H1 (cell line): Measurements from ENCODE around the gene MORF4L1. TPM values are rescaled to one million over a fixed set of nuclear protein-coding genes. Genes with fewer than 3 reads are reported as not detected.

Source experiments
- CTCF ChIA-PET: fragments of 300-600 bp; sonication (Branson Sonifier 250); formaldehyde crosslinking; loops from one replicate; lab custom pipeline; 2021; ENCODE audit not compliant: partially characterized antibody; lab: Charles Lee
- POLR2A ChIA-PET: fragments of 300-600 bp; sonication (Branson Sonifier 250); formaldehyde crosslinking; loops from one replicate; lab custom pipeline; 2021; ENCODE audit warnings: inconsistent platforms; ENCODE audit not compliant: partially characterized antibody; lab: Charles Lee
- DNase-seq, 2 experiments: peaks; one replicate each; pipeline versions ENCODE4 v3.0.0 to v3.0.0-alpha.2; 2010 to 2022; ENCODE audit warnings: low spot score in 2 of 2, low read depth in 1 of 2, mixed read lengths in 1 of 2
- FAIRE-seq: peaks from 2 replicates; lab custom pipeline; 2011; peaks lifted over from hg19 to GRCh38; lab: Jason Lieb, UNC
- H2AFZ ChIP-seq: 2 replicates; pipeline ENCODE4 v1.8.1; 2012; ENCODE audit warnings: low read length, inconsistent platforms
- H2AK5ac ChIP-seq: 2 replicates; pipeline ENCODE4 v1.6.1; 2013; ENCODE audit warnings: low read depth, low read length
- H2BK120ac ChIP-seq: replicated peaks from 2 replicates; pipeline ENCODE3; 2013; ENCODE audit warnings: low read depth, low read length, inconsistent platforms
- H2BK12ac ChIP-seq: 2 replicates; pipeline ENCODE4 v1.6.1; 2013; ENCODE audit warnings: low read depth, low read length
- H2BK15ac ChIP-seq: 2 replicates; pipeline ENCODE4 v1.6.1; 2013; ENCODE audit warnings: low read length
- H2BK20ac ChIP-seq: 2 replicates; pipeline ENCODE4 v1.6.1; 2013; ENCODE audit warnings: low read length
- H2BK5ac ChIP-seq: 2 replicates; pipeline ENCODE4 v1.6.1; 2013; ENCODE audit warnings: low read depth, low read length
- H3K14ac ChIP-seq: 2 replicates; pipeline ENCODE4 v1.6.1; 2013; ENCODE audit warnings: inconsistent platforms; ENCODE audit not compliant: insufficient read length
- H3K18ac ChIP-seq: 2 replicates; pipeline ENCODE4 v1.6.1; 2013; ENCODE audit warnings: low read length; ENCODE audit errors: extremely low read depth
- H3K23ac ChIP-seq: 2 replicates; pipeline ENCODE4 v1.6.1; 2013; ENCODE audit warnings: inconsistent platforms; ENCODE audit not compliant: insufficient read length
- H3K23me2 ChIP-seq: 2 replicates; pipeline ENCODE4 v1.6.1; 2013; ENCODE audit warnings: low read depth, low read length
- H3K27ac ChIP-seq: 2 replicates; pipeline ENCODE4 v1.6.1; 2011; ENCODE audit warnings: low read depth, low read length, inconsistent platforms
- H3K27me3 ChIP-seq, 4 experiments: replicated peaks in 1 of 4; 1 replicate in 1 of 4; 2 replicates in 3 of 4; pipeline versions ENCODE4 v1.6.1 to v1.8.1; 2011 to 2013; ENCODE audit warnings: low read length in 3 of 4, mild to moderate bottlenecking in 3 of 4, inconsistent platforms in 2 of 4, mixed read lengths in 2 of 4, moderate library complexity in 1 of 4; ENCODE audit not compliant: control insufficient read depth in 3 of 4, insufficient read depth in 3 of 4; ENCODE audit errors: extremely low read depth in 1 of 4
- H3K36me3 ChIP-seq, 4 experiments: 2 replicates each; pipeline versions ENCODE4 v1.6.1 to v1.8.1; 2011 to 2013; ENCODE audit warnings: mild to moderate bottlenecking in 4 of 4, low read length in 3 of 4, moderate library complexity in 2 of 4, control low read depth in 1 of 4, inconsistent platforms in 1 of 4; ENCODE audit not compliant: insufficient read depth in 4 of 4, control insufficient read depth in 2 of 4
- H3K4ac ChIP-seq: replicated peaks from 2 replicates; pipeline ENCODE3; 2013; ENCODE audit warnings: low read length, low read depth, mixed read lengths, inconsistent platforms; ENCODE audit not compliant: insufficient read length
- H3K4me1 ChIP-seq, 4 experiments: replicated peaks in 1 of 4; 1 replicate in 1 of 4; 2 replicates in 3 of 4; pipeline versions ENCODE4 v1.6.1 to v1.8.1; 2011 to 2013; ENCODE audit warnings: low read length in 3 of 4, inconsistent platforms in 2 of 4, mixed read lengths in 1 of 4; ENCODE audit not compliant: insufficient read depth in 4 of 4, control insufficient read depth in 3 of 4
- H3K4me2 ChIP-seq, 2 experiments: 2 replicates each; pipeline versions ENCODE4 v1.6.1 to v1.8.1; 2011 to 2013; ENCODE audit warnings: low read depth in 2 of 2, low read length in 2 of 2, control low read depth in 1 of 2, inconsistent platforms in 1 of 2, mild to moderate bottlenecking in 1 of 2; ENCODE audit not compliant: insufficient read depth in 1 of 2
- H3K4me3 ChIP-seq, 4 experiments: fragments of 200-600, 300-600 bp in 1 of 4; sonication (generic), shearing (Covaris generic), sonication (Bioruptor Twin) in 1 of 4; 2 replicates each; pipeline versions ENCODE4 v1.5.1 to v1.8.1; 2011 to 2016; ENCODE audit warnings: low read length in 4 of 4, low read depth in 3 of 4, control low read depth in 2 of 4, inconsistent platforms in 2 of 4, mild to moderate bottlenecking in 2 of 4, mixed read lengths in 1 of 4, moderate library complexity in 1 of 4; ENCODE audit not compliant: insufficient read depth in 2 of 4; ENCODE audit errors: extremely low read depth in 1 of 4
- H3K56ac ChIP-seq: replicated peaks from 2 replicates; pipeline ENCODE3; 2013; ENCODE audit warnings: low read depth, mild to moderate bottlenecking, mixed read lengths, low read length, inconsistent platforms; ENCODE audit not compliant: insufficient read length
- H3K79me1 ChIP-seq: 2 replicates; pipeline ENCODE4 v1.6.1; 2013; ENCODE audit warnings: low read depth, low read length, control low read depth
- H3K79me2 ChIP-seq, 2 experiments: 2 replicates each; pipeline versions ENCODE4 v1.6.1 to v1.8.1; 2012 to 2013; ENCODE audit warnings: low read length in 2 of 2, mild to moderate bottlenecking in 2 of 2, inconsistent platforms in 1 of 2; ENCODE audit not compliant: insufficient read depth in 2 of 2, control insufficient read depth in 1 of 2
- H3K9ac ChIP-seq, 4 experiments: replicated peaks in 1 of 4; 1 replicate in 1 of 4; 2 replicates in 3 of 4; pipeline versions ENCODE4 v1.6.1 to v1.8.1; 2011 to 2013; ENCODE audit warnings: low read depth in 3 of 4, low read length in 3 of 4, control low read depth in 2 of 4, mild to moderate bottlenecking in 2 of 4, moderate library complexity in 2 of 4, inconsistent platforms in 1 of 4; ENCODE audit errors: extremely low read depth in 1 of 4
- H3K9me3 ChIP-seq, 2 experiments: 2 replicates each; pipeline versions ENCODE4 v1.6.1 to v1.8.1; 2012 to 2013; ENCODE audit warnings: mild to moderate bottlenecking in 2 of 2, moderate library complexity in 2 of 2, control low read depth in 1 of 2, inconsistent platforms in 1 of 2, low read depth in 1 of 2, low read length in 1 of 2, mixed read lengths in 1 of 2; ENCODE audit not compliant: insufficient read depth in 2 of 2
- H4K20me1 ChIP-seq, 2 experiments: replicated peaks in 1 of 2; 2 replicates each; pipeline versions ENCODE3 to v1.8.1; 2011 to 2013; ENCODE audit warnings: inconsistent platforms in 2 of 2, low read length in 2 of 2, mild to moderate bottlenecking in 1 of 2; ENCODE audit not compliant: insufficient read depth in 2 of 2, control insufficient read depth in 1 of 2
- H4K5ac ChIP-seq: 2 replicates; pipeline ENCODE4 v1.6.1; 2013; ENCODE audit warnings: low read length, low read depth, mixed read lengths, inconsistent platforms; ENCODE audit not compliant: insufficient read length
- H4K8ac ChIP-seq: 2 replicates; pipeline ENCODE4 v1.8.0; 2013; ENCODE audit warnings: mild to moderate bottlenecking, moderate library complexity, low read length, inconsistent platforms; ENCODE audit not compliant: insufficient read depth; ENCODE audit errors: extremely low read depth
- H4K91ac ChIP-seq: replicated peaks from 2 replicates; pipeline ENCODE3; 2013; ENCODE audit warnings: low read length, mixed read lengths, inconsistent platforms; ENCODE audit not compliant: insufficient read length
- CREB1 ChIP-seq: IDR thresholded peaks from 2 replicates; pipeline ENCODE4 v1.6.1; 2012; ENCODE audit warnings: inconsistent platforms
- HDAC2 ChIP-seq, 2 experiments: fragments of 300-600 bp in 1 of 2; sonication (generic) in 1 of 2; IDR thresholded peaks; 2 replicates each; pipeline ENCODE4 v1.6.1; 2011 to 2012; ENCODE audit warnings: low read depth in 2 of 2, low read length in 2 of 2, mild to moderate bottlenecking in 2 of 2, moderate library complexity in 2 of 2, borderline replicate concordance in 1 of 2, inconsistent platforms in 1 of 2
- RAD21 ChIP-seq, 2 experiments: IDR thresholded peaks in 1 of 2; conservative IDR thresholded peaks in 1 of 2; 2 replicates each; pipeline ENCODE4 v1.6.1; 2011; ENCODE audit warnings: low read depth in 2 of 2, low read length in 2 of 2, improper control_type of control experiment in 1 of 2, inconsistent platforms in 1 of 2, mild to moderate bottlenecking in 1 of 2, moderate library complexity in 1 of 2
- SRF ChIP-seq: IDR thresholded peaks from 2 replicates; pipeline ENCODE4 v1.6.1; 2011; ENCODE audit warnings: mild to moderate bottlenecking, low read depth, low read length, moderate library complexity
- TAF7 ChIP-seq: optimal IDR thresholded peaks from 2 replicates; pipeline ENCODE3; 2011; ENCODE audit warnings: low read depth, mild to moderate bottlenecking, inconsistent platforms, low read length, moderate library complexity, borderline replicate concordance
- YY1 ChIP-seq: IDR thresholded peaks from 2 replicates; pipeline ENCODE4 v1.6.1; 2011; ENCODE audit warnings: low read depth, mild to moderate bottlenecking, low read length
- WGBS, 2 experiments: shearing (Covaris generic) in 1 of 2; methylation state at CpG; one replicate each; pipeline versions ENCODE4 v1.1.6 to v1.1.7; 2013 to 2015; ENCODE audit warnings: low lambda C conversion rate in 2 of 2, mixed read lengths in 2 of 2, inconsistent platforms in 1 of 2, low coverage in 1 of 2, missing lambda C conversion rate in 1 of 2; ENCODE audit not compliant: insufficient replicate concordance in 2 of 2, insufficient coverage in 1 of 2, insufficient read length in 1 of 2; ENCODE audit errors: extremely low coverage in 1 of 2, missing lambda C conversion rate in 1 of 2; 5-methylcytosine and 5-hydroxymethylcytosine counted together
- polyA plus RNA-seq, 7 experiments: library from polyadenylated mRNA; depleted of rRNA in 3 of 7; stranded (reverse) in 5 of 7; unstranded in 2 of 7; fragments of >200 nt in 5 of 7; fragments of 200-250 nt in 2 of 7; gene quantifications; 1 replicate in 5 of 7; 2 replicates in 1 of 7; 4 replicates in 1 of 7; pipeline versions ENCODE4 v1.2.1 to v1.2.3, GENCODE V29; 2011 to 2013; ENCODE audit warnings: missing spikeins in 2 of 7, mixed read lengths in 2 of 7
- total RNA-seq: library from RNA; stranded (reverse); fragmentation: NEBNext Ultra II Directional; extraction: Animal tissue kit (Norgen Biotek cat#: 25700); gene quantifications from 2 replicates; pipeline ENCODE4 v1.2.1, GENCODE V29; 2021

MORF4L1 gene
- total and polyA plus RNA-seq, 2 of the 8 experiments (the other 6 are each of a cell fraction or from before 2014, with no cell fraction given): 260 to 533 TPM

GRCh38 chr15:78917888-78918287, 45.2 kb downstream of the MORF4L1 start:
- H4K5ac ChIP-seq: no peak overlapping the region
- ChIA-PET POLR2A (no interaction called here), CTCF (interaction anchor here (3.1 kb wide), 1 partner anchor 89 kb away, joined by 11 read pairs; no protein-coding TSS in a partner anchor)
- no peak overlapping the region for H2AFZ ChIP-seq
- no peak overlapping the region for H3K14ac ChIP-seq
- H3K27ac ChIP-seq: no peak overlapping the region
- no peaks in the 10 kb centered on the region for H3K23me2 ChIP-seq
- no peak overlapping the region for H3K23ac ChIP-seq
- no peak overlapping the region for H2AK5ac ChIP-seq
- H3K27me3 ChIP-seq: no peaks in the 10 kb centered on the region
- H2BK15ac ChIP-seq: no peak overlapping the region
- H3K4me2 ChIP-seq: no peak overlapping the region
- peaks cover 0 to 3% of the 10 kb centered on the region in 2 experiments for H4K20me1 ChIP-seq
- H2BK5ac ChIP-seq: no peak overlapping the region
- H4K91ac ChIP-seq: no peak overlapping the region
- 82% methylated on average over 2 of the region's 4 CpGs; no CpG with 5 or more reads in 1 of the 2 experiments for WGBS, 2 experiments
- no peak overlapping the region for H2BK12ac ChIP-seq
- H3K4me1 ChIP-seq: no peaks in the 10 kb centered on the region
- DNase-seq (no peak), FAIRE-seq (no peak)
- H3K4me3 ChIP-seq: no peak overlapping the region
- no peak overlapping the region for H4K8ac ChIP-seq
- no peak overlapping the region for H2BK20ac ChIP-seq
- H3K18ac ChIP-seq: no peak overlapping the region
- peaks cover 0 to 33% (median 7%) of the 10 kb centered on the region in 4 experiments; a peak in 6 of 8 replicates for H3K36me3 ChIP-seq
- H3K56ac ChIP-seq: no peak overlapping the region
- no peaks in the 10 kb centered on the region for H3K9me3 ChIP-seq
- H2BK120ac ChIP-seq: no peak overlapping the region
- H3K79me2 ChIP-seq: no peaks in the 10 kb centered on the region
- H3K79me1 ChIP-seq: 0 out of 2 replicates have a peak, but pooled peaks cover 2% of the 10 kb centered on the region
- no peak for TF ChIP-seq CREB1
- TF ChIP-seq SRF: no peak
- TF ChIP-seq YY1: no peak
- TF ChIP-seq HDAC2 (IDR thresholded peaks at IDR 0.05; ENCODE audit: borderline replicate concordance in 1 of 2, low read depth in 2 of 2, low read length in 2 of 2): no peak
- TF ChIP-seq TAF7: no peak
- TF ChIP-seq RAD21 (IDR thresholded peaks at IDR 0.05 in 1 of 2, conservative IDR thresholded peaks at IDR 0.05 in 1 of 2; ENCODE audit: low read depth in 2 of 2, low read length in 2 of 2): no peak
- no peak overlapping the region for H3K4ac ChIP-seq
- no peak overlapping the region for H3K9ac ChIP-seq
